IMR-90 (cell line): ENCODE measurements around the gene ENPEP. TPM values are rescaled to one million over a fixed set of nuclear protein-coding genes. Genes with fewer than 3 reads are reported as not detected.

Experiments used
- ATAC-seq: fragments of 200-7000 bp; cut with Tn5 transposase; 2 replicates; pipeline ENCODE4 v1.9.1; 2020; ENCODE audit warnings: low read depth, mild to moderate bottlenecking, moderate library complexity
- BruUV-seq: library from RNA; stranded (reverse); fragments of 400-500 nt; replicated peaks from 2 replicates; lab custom pipeline; 2021; lab: Mats Ljungman, UMichigan
- CTCF ChIA-PET: fragments of 300-600 bp; formaldehyde crosslinking; extraction: SDS; loops from one replicate; lab custom pipeline; 2021; ENCODE audit warnings: antibody characterized with exemption; lab: Yijun Ruan, JAX
- POLR2A ChIA-PET: fragments of 300-600 bp; sonication (Branson Sonifier 250); formaldehyde crosslinking; loops from one replicate; lab custom pipeline; 2022; ENCODE audit warnings: antibody characterized with exemption; ENCODE audit not compliant: unreplicated experiment; lab: Charles Lee
- DNase-seq: peaks from one replicate; pipeline ENCODE4 v3.0.0; 2013
- H2AFZ ChIP-seq: replicated peaks from 2 replicates; pipeline ENCODE3; 2013; ENCODE audit warnings: low read length, mild to moderate bottlenecking; ENCODE audit not compliant: poor library complexity
- H2AK5ac ChIP-seq: 2 replicates; pipeline ENCODE4 v1.6.1; 2013; ENCODE audit warnings: low read depth, low read length, inconsistent platforms
- H2AK9ac ChIP-seq: replicated peaks from 2 replicates; pipeline ENCODE3; 2013; ENCODE audit warnings: mild to moderate bottlenecking, low read depth, low read length, moderate library complexity; ENCODE audit not compliant: poor library complexity
- H2BK120ac ChIP-seq: 2 replicates; pipeline ENCODE4 v1.6.1; 2013; ENCODE audit warnings: low read depth, low read length, inconsistent platforms
- H2BK15ac ChIP-seq: 3 replicates; pipeline ENCODE4 v1.6.1; 2013; ENCODE audit warnings: low read depth, low read length, inconsistent platforms
- H2BK20ac ChIP-seq: 2 replicates; pipeline ENCODE4 v1.6.1; 2013; ENCODE audit warnings: low read depth, mild to moderate bottlenecking, inconsistent platforms, low read length, moderate library complexity
- H2BK5ac ChIP-seq: 2 replicates; pipeline ENCODE4 v1.6.1; 2013; ENCODE audit warnings: mild to moderate bottlenecking, low read depth, low read length, inconsistent platforms; ENCODE audit not compliant: poor library complexity, severe bottlenecking
- H3K14ac ChIP-seq: replicated peaks from 2 replicates; pipeline ENCODE4 v1.6.1; 2013; ENCODE audit warnings: low read depth, low read length, inconsistent platforms
- H3K18ac ChIP-seq: 2 replicates; pipeline ENCODE4 v1.6.1; 2013; ENCODE audit warnings: low read depth, low read length, control low read depth
- H3K23ac ChIP-seq: 2 replicates; pipeline ENCODE4 v1.6.1; 2013; ENCODE audit warnings: low read depth, low read length, inconsistent platforms
- H3K27ac ChIP-seq: 2 replicates; pipeline ENCODE4 v1.5.1; 2013; ENCODE audit warnings: mild to moderate bottlenecking, control low read depth, low read length; ENCODE audit not compliant: insufficient read depth
- H3K27me3 ChIP-seq: 2 replicates; pipeline ENCODE4 v1.6.1; 2013; ENCODE audit warnings: low read length; ENCODE audit not compliant: control insufficient read depth, insufficient read depth
- H3K36me3 ChIP-seq: 2 replicates; pipeline ENCODE4 v1.6.1; 2013; ENCODE audit warnings: low read length, mixed read lengths; ENCODE audit not compliant: control insufficient read depth, insufficient read depth
- H3K4ac ChIP-seq: 2 replicates; pipeline ENCODE4 v1.6.1; 2013; ENCODE audit warnings: low read depth, low read length, inconsistent platforms
- H3K4me1 ChIP-seq: 2 replicates; pipeline ENCODE4 v1.6.1; 2013; ENCODE audit warnings: low read length, mixed read lengths; ENCODE audit not compliant: control insufficient read depth, insufficient read depth
- H3K4me2 ChIP-seq: 2 replicates; pipeline ENCODE4 v1.6.1; 2013; ENCODE audit warnings: low read depth, mild to moderate bottlenecking, control low read depth, low read length, moderate library complexity
- H3K4me3 ChIP-seq: 2 replicates; pipeline ENCODE4 v1.5.1; 2013; ENCODE audit warnings: low read depth, mild to moderate bottlenecking, control low read depth, low read length, moderate library complexity; ENCODE audit not compliant: insufficient read depth
- H3K56ac ChIP-seq: 2 replicates; pipeline ENCODE4 v1.6.1; 2013; ENCODE audit warnings: low read length, inconsistent platforms; ENCODE audit not compliant: insufficient read depth; ENCODE audit errors: extremely low read depth
- H3K79me1 ChIP-seq, 2 experiments: 2 replicates each; pipeline ENCODE4 v1.6.1; 2013; ENCODE audit warnings: low read length in 2 of 2, inconsistent platforms in 1 of 2, low read depth in 1 of 2
- H3K9ac ChIP-seq: 2 replicates; pipeline ENCODE4 v1.6.1; 2013; ENCODE audit warnings: low read depth, low read length, control low read depth
- H3K9me1 ChIP-seq: 2 replicates; pipeline ENCODE4 v1.6.1; 2013; ENCODE audit warnings: low read length, inconsistent platforms; ENCODE audit not compliant: insufficient read depth
- H3K9me3 ChIP-seq: 2 replicates; pipeline ENCODE4 v1.6.1; 2013; ENCODE audit warnings: low read length; ENCODE audit not compliant: control insufficient read depth, insufficient read depth
- H4K20me1 ChIP-seq: 2 replicates; pipeline ENCODE4 v1.6.1; 2013; ENCODE audit warnings: low read length, inconsistent platforms; ENCODE audit not compliant: insufficient read depth
- H4K5ac ChIP-seq: 2 replicates; pipeline ENCODE4 v1.6.1; 2013; ENCODE audit warnings: mild to moderate bottlenecking, low read depth, low read length, control low read depth
- H4K8ac ChIP-seq, 2 experiments: 2 replicates each; pipeline ENCODE4 v1.6.1; 2013; ENCODE audit warnings: low read depth in 2 of 2, low read length in 2 of 2, control low read depth in 1 of 2, inconsistent platforms in 1 of 2
- H4K91ac ChIP-seq: 2 replicates; pipeline ENCODE4 v1.6.1; 2013; ENCODE audit warnings: low read depth, low read length, inconsistent platforms; ENCODE audit not compliant: insufficient read depth
- FOS ChIP-seq: fragments of 150-350 bp; IDR thresholded peaks from 2 replicates; pipeline ENCODE4 v1.6.1; 2016; ENCODE audit warnings: low read depth, low read length
- MAFK ChIP-seq: IDR thresholded peaks from 2 replicates; pipeline ENCODE4 v1.6.1; 2012; ENCODE audit warnings: low read depth, low read length, improper control_type of control experiment
- NFE2L2 ChIP-seq: fragments of 150-350 bp; IDR thresholded peaks from 2 replicates; pipeline ENCODE4 v1.6.1; 2016; ENCODE audit warnings: low read depth, mild to moderate bottlenecking, low read length
- SMC3 ChIP-seq: fragments of 150-350 bp; IDR thresholded peaks from 2 replicates; pipeline ENCODE4 v1.6.1; 2016; ENCODE audit warnings: low read depth, mild to moderate bottlenecking, antibody characterized with exemption, low read length, moderate library complexity
- WGBS, 2 experiments: methylation state at CpG; one replicate each; pipeline versions ENCODE4 v1.1.5 to v1.1.7; 2013; ENCODE audit warnings: missing lambda C conversion rate in 2 of 2; ENCODE audit not compliant: insufficient read length in 1 of 2; ENCODE audit errors: extremely low coverage in 2 of 2; 5-methylcytosine and 5-hydroxymethylcytosine counted together
- dilution Hi-C: fragments of 300-500 bp; cut with HindIII; formaldehyde crosslinking; loops from one replicate; pipeline ENCODE4 v1.14.3; 2018; ENCODE audit warnings: low sequenced_read_pairs; ENCODE audit not compliant: unreplicated experiment
- in situ Hi-C: fragments of 300-500 bp; cut with MboI; formaldehyde crosslinking; loops from 3 replicates; pipeline ENCODE4 v1.14.3; 2019; ENCODE audit warnings: low sequenced_read_pairs, inconsistent platforms, mixed read lengths
- intact Hi-C: fragments of 100-400 bp; cut with micrococcal nuclease; formaldehyde crosslinking; loops from 2 replicates; pipeline ENCODE4 v1.10.0; 2022
- polyA plus RNA-seq, 3 experiments: library from polyadenylated mRNA; depleted of rRNA; stranded (reverse); fragments of >200 nt; gene quantifications; 2 replicates each; pipeline ENCODE4 v1.2.3, GENCODE V29; 2012; ENCODE audit warnings: low replicate concordance in 1 of 3
- total RNA-seq: library from RNA; depleted of rRNA; stranded (reverse); fragments of >200 nt; gene quantifications from 2 replicates; pipeline ENCODE4 v1.2.3, GENCODE V29; 2012
- TF ChIP-seq, protein P1 (sequence below): conservative IDR thresholded peaks from 2 replicates; pipeline ENCODE4 v1.5.1; 2012; ENCODE audit warnings: mild to moderate bottlenecking, low read depth, low read length, improper control_type of control experiment
- TF ChIP-seq, protein P2 (sequence below): fragments of 150-350 bp; IDR thresholded peaks from 2 replicates; pipeline ENCODE4 v1.6.1; 2016; ENCODE audit warnings: low read depth, mild to moderate bottlenecking, low read length, moderate library complexity, borderline replicate concordance

Gene ENPEP
- total and polyA plus RNA-seq, 2 of the 4 experiments (the other 2 are of a cell fraction) = 0.12 to 0.18 TPM

DNA sequence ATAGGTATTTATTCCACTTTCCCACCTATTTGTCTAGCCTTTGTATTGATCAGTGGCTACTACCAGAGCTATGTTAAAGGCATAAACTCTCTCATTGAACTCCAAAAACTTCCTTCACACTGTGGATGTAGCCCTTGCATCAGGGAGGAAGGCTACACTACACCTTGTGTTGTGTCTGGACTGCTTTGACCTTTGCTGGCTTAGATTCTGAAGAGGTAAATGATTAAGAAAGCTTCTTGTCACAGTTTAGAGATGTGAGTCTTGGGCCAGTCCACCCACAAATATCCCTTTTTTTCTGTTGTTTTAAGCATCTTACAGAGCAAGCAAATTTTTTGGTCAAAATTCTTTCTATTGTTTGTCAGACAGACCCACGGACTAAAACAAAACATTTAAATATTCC lies 1.9 kb downstream of the ENPEP start:
- H3K9ac ChIP-seq = no peak overlapping the region
- H3K9me3 ChIP-seq = no peaks in the 10 kb centered on the region
- no peak overlapping the region for H2AK9ac ChIP-seq
- no peak overlapping the region for H2BK20ac ChIP-seq
- POLR2A ChIA-PET = no interaction called here
- H3K4me2 ChIP-seq = no peak overlapping the region
- H3K9me1 ChIP-seq = no peaks in the 10 kb centered on the region
- in situ Hi-C loops (no loop called here), dilution Hi-C loops (no loop called here), intact Hi-C loops (no loop called here)
- no peaks in the 10 kb centered on the region for H3K36me3 ChIP-seq
- no peak for DNase-seq
- no peak overlapping the region for H2BK5ac ChIP-seq
- H3K4ac ChIP-seq = no peak overlapping the region
- no peaks in the 10 kb centered on the region for H3K4me1 ChIP-seq
- H4K5ac ChIP-seq = no peak overlapping the region
- H2BK120ac ChIP-seq = no peak overlapping the region
- H3K27me3 ChIP-seq = no peaks in the 10 kb centered on the region
- H3K56ac ChIP-seq = no peak overlapping the region
- no peak overlapping the region for H2AFZ ChIP-seq
- no peak overlapping the region for H3K14ac ChIP-seq
- ATAC-seq = no peak
- no TSS peak for BruUV-seq
- H2BK15ac ChIP-seq = no peak overlapping the region
- no CpG with 5 or more reads among the region's 1 CpG for WGBS, 2 experiments
- H4K8ac ChIP-seq = no peak overlapping the region
- H3K79me1 ChIP-seq = no peaks in the 10 kb centered on the region
- no peak overlapping the region for H3K23ac ChIP-seq
- H4K20me1 ChIP-seq = no peaks in the 10 kb centered on the region
- no peak overlapping the region for H3K4me3 ChIP-seq
- H3K27ac ChIP-seq = no peak overlapping the region
- H3K18ac ChIP-seq = no peak overlapping the region
- CTCF ChIA-PET = no interaction called here
- TF ChIP-seq MAFK = no peak
- TF ChIP-seq, protein P1, sequence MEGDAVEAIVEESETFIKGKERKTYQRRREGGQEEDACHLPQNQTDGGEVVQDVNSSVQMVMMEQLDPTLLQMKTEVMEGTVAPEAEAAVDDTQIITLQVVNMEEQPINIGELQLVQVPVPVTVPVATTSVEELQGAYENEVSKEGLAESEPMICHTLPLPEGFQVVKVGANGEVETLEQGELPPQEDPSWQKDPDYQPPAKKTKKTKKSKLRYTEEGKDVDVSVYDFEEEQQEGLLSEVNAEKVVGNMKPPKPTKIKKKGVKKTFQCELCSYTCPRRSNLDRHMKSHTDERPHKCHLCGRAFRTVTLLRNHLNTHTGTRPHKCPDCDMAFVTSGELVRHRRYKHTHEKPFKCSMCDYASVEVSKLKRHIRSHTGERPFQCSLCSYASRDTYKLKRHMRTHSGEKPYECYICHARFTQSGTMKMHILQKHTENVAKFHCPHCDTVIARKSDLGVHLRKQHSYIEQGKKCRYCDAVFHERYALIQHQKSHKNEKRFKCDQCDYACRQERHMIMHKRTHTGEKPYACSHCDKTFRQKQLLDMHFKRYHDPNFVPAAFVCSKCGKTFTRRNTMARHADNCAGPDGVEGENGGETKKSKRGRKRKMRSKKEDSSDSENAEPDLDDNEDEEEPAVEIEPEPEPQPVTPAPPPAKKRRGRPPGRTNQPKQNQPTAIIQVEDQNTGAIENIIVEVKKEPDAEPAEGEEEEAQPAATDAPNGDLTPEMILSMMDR = no peak
- no peak for TF ChIP-seq SMC3
- TF ChIP-seq FOS = no peak
- no peak for TF ChIP-seq NFE2L2
- TF ChIP-seq, protein P2, sequence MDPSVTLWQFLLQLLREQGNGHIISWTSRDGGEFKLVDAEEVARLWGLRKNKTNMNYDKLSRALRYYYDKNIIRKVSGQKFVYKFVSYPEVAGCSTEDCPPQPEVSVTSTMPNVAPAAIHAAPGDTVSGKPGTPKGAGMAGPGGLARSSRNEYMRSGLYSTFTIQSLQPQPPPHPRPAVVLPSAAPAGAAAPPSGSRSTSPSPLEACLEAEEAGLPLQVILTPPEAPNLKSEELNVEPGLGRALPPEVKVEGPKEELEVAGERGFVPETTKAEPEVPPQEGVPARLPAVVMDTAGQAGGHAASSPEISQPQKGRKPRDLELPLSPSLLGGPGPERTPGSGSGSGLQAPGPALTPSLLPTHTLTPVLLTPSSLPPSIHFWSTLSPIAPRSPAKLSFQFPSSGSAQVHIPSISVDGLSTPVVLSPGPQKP = no peak
- no peak overlapping the region for H4K91ac ChIP-seq
- no peak overlapping the region for H2AK5ac ChIP-seq
